WTC11 (cell line): ENCODE data around the gene APMAP. TPM values are rescaled to one million over a fixed set of nuclear protein-coding genes. Genes with fewer than 3 reads are reported as not detected.

Source experiments
- ATAC-seq: fragments of 200-7000 bp; cut with Tn5 transposase; 2 replicates; pipeline ENCODE4 v1.10.0; 2021; ENCODE audit warnings: mild to moderate bottlenecking, moderate library complexity
- CTCF ChIA-PET: fragments of 300-600 bp; sonication (Branson Sonifier 250); formaldehyde crosslinking; loops from one replicate; lab custom pipeline; 2021; ENCODE audit warnings: antibody characterized with exemption; lab: Charles Lee
- POLR2A ChIA-PET: fragments of 350-600 bp; sonication (Branson Sonifier 250); formaldehyde crosslinking; loops from one replicate; lab custom pipeline; 2021; ENCODE audit warnings: antibody characterized with exemption; lab: Charles Lee
- DNase-seq: peaks from one replicate; pipeline ENCODE4 v3.0.0; 2021; ENCODE audit warnings: low spot score
- H3K27ac Mint-ChIP-seq: 2 replicates; pipeline ENCODE4 v1.8.0; 2021; ENCODE audit warnings: mixed read lengths
- H3K27me3 Mint-ChIP-seq: 2 replicates; pipeline ENCODE4 v1.8.0; 2021; ENCODE audit warnings: low read depth, mild to moderate bottlenecking, moderate library complexity, mixed read lengths
- H3K36me3 Mint-ChIP-seq: 2 replicates; pipeline ENCODE4 v1.8.0; 2021; ENCODE audit warnings: mixed read lengths
- H3K4me1 Mint-ChIP-seq: 2 replicates; pipeline ENCODE4 v1.8.0; 2022; ENCODE audit warnings: mixed read lengths
- H3K4me3 Mint-ChIP-seq: 2 replicates; pipeline ENCODE4 v1.8.0; 2021; ENCODE audit warnings: mild to moderate bottlenecking, moderate library complexity, mixed read lengths
- H3K9me3 Mint-ChIP-seq: 2 replicates; pipeline ENCODE4 v1.8.0; 2021; ENCODE audit warnings: mixed read lengths
- AFF4 ChIP-seq: sonication (generic); formaldehyde crosslinking; IDR thresholded peaks from 2 replicates; pipeline ENCODE4 v1.8.1; 2023; ENCODE audit warnings: mild to moderate bottlenecking, missing genetic modification reagents, borderline replicate concordance
- CTCF ChIP-seq: fragments of 200-600 bp; IDR thresholded peaks from 2 replicates; pipeline ENCODE4 v1.8.0; 2022; ENCODE audit warnings: antibody characterized with exemption
- ERG ChIP-seq: fragments of 250-450 bp; sonication (Bioruptor Pico); IDR thresholded peaks from 2 replicates; pipeline ENCODE4 v1.8.0; 2021; ENCODE audit warnings: mild to moderate bottlenecking
- FOXJ3 ChIP-seq: sonication (generic); formaldehyde crosslinking; IDR thresholded peaks from 2 replicates; pipeline ENCODE4 v1.9.0; 2021; ENCODE audit warnings: missing genetic modification reagents, mild to moderate bottlenecking, borderline replicate concordance
- GTF2I ChIP-seq: fragments of 250-450 bp; sonication (Bioruptor Pico); conservative IDR thresholded peaks from 2 replicates; pipeline ENCODE4 v1.4.0; 2021; ENCODE audit warnings: mild to moderate bottlenecking
- IRF2 ChIP-seq: sonication (generic); formaldehyde crosslinking; IDR thresholded peaks from 2 replicates; pipeline ENCODE4 v1.8.0; 2022; ENCODE audit warnings: low read depth, missing genetic modification reagents, borderline replicate concordance
- JAZF1 ChIP-seq: fragments of 250-450 bp; sonication (Bioruptor Pico); IDR thresholded peaks from 2 replicates; pipeline ENCODE4 v1.9.0; 2021; ENCODE audit warnings: moderate library complexity, mild to moderate bottlenecking, inconsistent platforms
- MLX ChIP-seq: sonication (generic); formaldehyde crosslinking; IDR thresholded peaks from 2 replicates; pipeline ENCODE4 v1.8.1; 2023; ENCODE audit warnings: mild to moderate bottlenecking, missing genetic modification reagents, moderate library complexity
- MYBL2 ChIP-seq: sonication (generic); formaldehyde crosslinking; IDR thresholded peaks from 2 replicates; pipeline ENCODE4 v1.8.1; 2023; ENCODE audit warnings: mild to moderate bottlenecking, moderate library complexity, missing genetic modification reagents
- OVOL2 ChIP-seq: fragments of 250-450 bp; sonication (Bioruptor Pico); IDR thresholded peaks from 2 replicates; pipeline ENCODE4 v1.9.0; 2021; ENCODE audit warnings: mild to moderate bottlenecking, borderline replicate concordance
- RORB ChIP-seq: fragments of 250-450 bp; sonication (Bioruptor Pico); IDR thresholded peaks from 2 replicates; pipeline ENCODE4 v1.9.0; 2021; ENCODE audit warnings: mild to moderate bottlenecking
- ZBTB21 ChIP-seq: sonication (generic); formaldehyde crosslinking; IDR thresholded peaks from 2 replicates; pipeline ENCODE4 v1.8.1; 2023; ENCODE audit warnings: mild to moderate bottlenecking, missing genetic modification reagents, borderline replicate concordance
- ZNF416 ChIP-seq: fragments of 250-450 bp; sonication (Bioruptor Pico); IDR thresholded peaks from 2 replicates; pipeline ENCODE4 v1.9.0; 2021; ENCODE audit warnings: mild to moderate bottlenecking, inconsistent platforms
- ZNF512 ChIP-seq: sonication (generic); formaldehyde crosslinking; IDR thresholded peaks from 2 replicates; pipeline ENCODE4 v1.8.1; 2022; ENCODE audit warnings: missing genetic modification reagents, borderline replicate concordance
- ZNF671 ChIP-seq: fragments of 250-450 bp; sonication (Bioruptor Pico); IDR thresholded peaks from 2 replicates; pipeline ENCODE4 v1.8.0; 2021; ENCODE audit warnings: mild to moderate bottlenecking
- total RNA-seq: library from RNA; stranded (reverse); gene quantifications from 3 replicates; pipeline ENCODE4 v1.2.3, GENCODE V29; 2021
- TF ChIP-seq, protein P1 (sequence below): sonication (generic); formaldehyde crosslinking; IDR thresholded peaks from 2 replicates; pipeline ENCODE4 v1.8.1; 2023; ENCODE audit warnings: mild to moderate bottlenecking, moderate library complexity, missing genetic modification reagents

APMAP gene
- total RNA-seq, 1 experiment from 2014 or later: 55.3 TPM

- TF ChIP-seq, protein P1, sequence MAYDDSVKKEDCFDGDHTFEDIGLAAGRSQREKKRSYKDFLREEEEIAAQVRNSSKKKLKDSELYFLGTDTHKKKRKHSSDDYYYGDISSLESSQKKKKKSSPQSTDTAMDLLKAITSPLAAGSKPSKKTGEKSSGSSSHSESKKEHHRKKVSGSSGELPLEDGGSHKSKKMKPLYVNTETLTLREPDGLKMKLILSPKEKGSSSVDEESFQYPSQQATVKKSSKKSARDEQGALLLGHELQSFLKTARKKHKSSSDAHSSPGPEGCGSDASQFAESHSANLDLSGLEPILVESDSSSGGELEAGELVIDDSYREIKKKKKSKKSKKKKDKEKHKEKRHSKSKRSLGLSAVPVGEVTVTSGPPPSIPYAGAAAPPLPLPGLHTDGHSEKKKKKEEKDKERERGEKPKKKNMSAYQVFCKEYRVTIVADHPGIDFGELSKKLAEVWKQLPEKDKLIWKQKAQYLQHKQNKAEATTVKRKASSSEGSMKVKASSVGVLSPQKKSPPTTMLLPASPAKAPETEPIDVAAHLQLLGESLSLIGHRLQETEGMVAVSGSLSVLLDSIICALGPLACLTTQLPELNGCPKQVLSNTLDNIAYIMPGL (CRISPR knock-in tag): no peak
These were observed 38.0 kb downstream of the APMAP start (continued) for GRCh38 chr20:24954566-24954965.

DNA sequence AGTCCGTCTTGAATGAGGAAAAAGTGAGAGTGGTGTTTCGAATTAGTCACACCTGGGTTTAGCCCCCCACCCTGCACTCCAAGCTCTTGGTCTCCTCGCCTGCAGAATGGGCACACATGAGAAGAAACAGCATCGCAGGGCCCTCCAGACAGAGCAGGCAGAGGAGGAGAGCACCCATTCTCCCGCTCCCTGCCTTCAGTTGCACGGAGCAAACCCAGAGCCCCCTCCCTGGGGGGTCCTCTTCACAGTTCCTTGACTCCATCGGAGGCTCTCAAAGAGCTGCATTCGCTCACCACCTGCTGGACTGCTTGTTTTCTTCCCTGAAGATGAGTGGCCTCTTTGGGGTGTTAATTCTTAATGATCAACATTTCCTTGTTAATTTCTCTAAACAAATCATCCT, 38.4 kb downstream of the APMAP start:
- Mint-ChIP-seq H3K4me3 (no peak overlapping the region), H3K27ac (0 out of 2 replicates have a peak overlapping the region, but pooled peaks have one; percentile 24), H3K27me3 (no peaks in the 10 kb centered on the region), H3K36me3 (no peaks in the 10 kb centered on the region), H3K9me3 (no peaks in the 10 kb centered on the region), H3K4me1 (peaks cover 14% of the 10 kb centered on the region)
- TF ChIP-seq GTF2I (CRISPR knock-in tag) (no peak), ZNF416 (CRISPR knock-in tag) (no peak), ZBTB21 (CRISPR knock-in tag) (no peak), ERG (CRISPR knock-in tag) (no peak), OVOL2 (CRISPR knock-in tag) (no peak), MYBL2 (no peak), JAZF1 (CRISPR knock-in tag) (no peak), ZNF671 (CRISPR knock-in tag) (no peak), ZNF512 (no peak), FOXJ3 (CRISPR knock-in tag) (no peak), CTCF (no peak), IRF2 (no peak), RORB (CRISPR knock-in tag) (no peak), MLX (CRISPR knock-in tag) (no peak), AFF4 (CRISPR knock-in tag) (no peak)
- DNase-seq (no peak), ATAC-seq (no peak)
- POLR2A ChIA-PET: interaction anchor here (0.5 to 1.1 kb wide), 2 partner anchors 13 to 701 kb away, joined by 3 read pairs; no protein-coding TSS in a partner anchor
- CTCF ChIA-PET: interaction anchor here (1.1 to 3.2 kb wide), 3 partner anchors 23 to 36 kb away, joined by 3 to 11 read pairs (median 6); no protein-coding TSS in a partner anchor
